ENCODE measurements around the gene TMEM221. TPM values are rescaled to one million over a fixed set of nuclear protein-coding genes. Genes with fewer than 3 reads are reported as not detected.

Gene TMEM221
- polyA plus RNA-seq, 2 donors: 0.13 to 0.20 TPM

DNA sequence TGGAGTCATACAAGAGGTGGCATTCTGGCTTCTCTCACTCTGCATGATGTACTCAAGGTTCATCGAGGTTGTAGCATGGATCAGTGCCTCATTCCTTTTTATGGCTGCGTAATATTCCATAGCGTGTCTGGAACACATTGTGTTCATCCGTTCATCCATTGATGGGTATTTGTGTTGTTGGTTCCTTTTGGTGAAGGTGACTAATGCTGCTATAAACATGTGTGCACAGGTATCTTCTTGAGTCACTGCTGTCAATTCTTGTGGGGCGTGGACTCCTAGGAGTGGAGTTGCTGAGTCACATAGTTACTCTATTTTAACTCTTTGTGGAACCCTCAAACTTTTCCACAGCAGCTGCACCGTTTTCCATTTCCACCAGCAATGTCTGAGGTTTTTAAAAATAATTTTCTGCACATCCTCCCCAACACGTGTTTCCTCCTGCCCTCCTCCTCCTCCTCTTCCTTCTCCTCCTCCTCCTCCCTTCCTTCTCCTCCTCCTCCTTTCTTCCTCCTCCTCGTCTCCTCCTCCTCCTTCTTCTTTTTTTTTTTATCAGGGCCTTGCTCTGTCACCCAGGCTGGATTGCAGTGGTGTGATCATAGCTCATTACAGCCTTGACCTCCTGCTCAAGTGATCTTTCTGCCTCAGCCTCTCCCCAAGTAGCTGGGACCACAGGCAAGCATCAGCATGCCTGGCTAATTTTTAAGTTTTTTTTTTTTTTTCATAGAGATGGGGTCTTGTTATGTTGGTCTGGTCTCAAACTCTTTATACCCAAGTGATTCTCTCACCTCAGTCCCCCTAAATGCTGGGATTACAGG lies 2.0 kb upstream of the TMEM221 start:
- Histone ChIP-seq H3K4me3 (ENCODE audit: low read depth in 1 of 2, low read length in 2 of 2) (no peak overlapping the region), H3K9me3 (ENCODE audit: control insufficient read depth in 2 of 2, insufficient read depth in 1 of 2, low read depth in 1 of 2, low read length in 1 of 2) (peaks cover 0 to 3% of the 10 kb centered on the region in 2 donors), H3K36me3 (ENCODE audit: control insufficient read depth in 2 of 2, insufficient read depth in 2 of 2, low read length in 1 of 2) (no peaks in the 10 kb centered on the region), H3K27me3 (ENCODE audit: control insufficient read depth in 1 of 2, insufficient read depth in 2 of 2, low read length in 2 of 2) (peaks cover 0 to 8% of the 10 kb centered on the region in 2 donors), H3K4me1 (ENCODE audit: control insufficient read depth in 2 of 2, insufficient read depth in 2 of 2, low read length in 1 of 2) (peaks cover 2 to 3% of the 10 kb centered on the region in 2 donors), H3K27ac (ENCODE audit: low read depth in 2 of 2, low read length in 1 of 2) (peak overlapping the region; percentile 78 to 87)
- WGBS, 2 donors: 31 to 52% methylated on average over 8 of the region's 8 CpGs

DNA sequence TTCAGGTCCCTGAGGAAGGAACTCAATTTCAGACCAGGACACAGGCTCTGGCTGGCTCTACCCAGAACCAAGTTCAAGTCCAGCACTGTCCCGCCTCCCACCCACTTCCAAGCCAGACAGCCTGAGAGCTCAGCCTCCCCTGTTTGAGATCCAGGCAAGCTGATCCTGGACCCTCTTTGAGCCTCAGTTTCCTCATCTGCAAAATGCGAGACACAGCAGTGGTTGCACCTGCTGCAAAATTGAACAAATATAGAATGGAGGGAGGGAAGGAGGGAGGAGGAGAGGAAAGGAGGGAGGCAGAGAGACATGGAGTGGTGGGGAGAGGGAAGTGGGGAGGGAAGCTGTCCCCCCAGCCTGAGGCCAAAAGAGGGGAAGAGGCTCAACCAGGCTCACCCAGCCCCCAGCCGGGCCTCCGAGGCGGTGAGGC lies 751 bp downstream of the TMEM221 start:
- H3K27ac ChIP-seq (ENCODE audit: low read depth in 2 of 2, low read length in 1 of 2): no peak overlapping the region
- H3K27me3 ChIP-seq (ENCODE audit: control insufficient read depth in 1 of 2, insufficient read depth in 2 of 2, low read length in 2 of 2): no peaks in the 10 kb centered on the region
- no peaks in the 10 kb centered on the region for H3K9me3 ChIP-seq (ENCODE audit: control insufficient read depth in 2 of 2, insufficient read depth in 1 of 2, low read depth in 1 of 2, low read length in 1 of 2)
- H3K36me3 ChIP-seq (ENCODE audit: control insufficient read depth in 2 of 2, insufficient read depth in 2 of 2, low read length in 1 of 2): no peaks in the 10 kb centered on the region
- peak overlapping the region; percentile 26 to 27 for H3K4me3 ChIP-seq (ENCODE audit: low read depth in 1 of 2, low read length in 2 of 2)
- peaks cover 0 to 3% of the 10 kb centered on the region in 2 donors for H3K4me1 ChIP-seq (ENCODE audit: control insufficient read depth in 2 of 2, insufficient read depth in 2 of 2, low read length in 1 of 2)
- 31 to 35% methylated on average over 5 of the region's 5 CpGs for WGBS, 2 donors

DNA sequence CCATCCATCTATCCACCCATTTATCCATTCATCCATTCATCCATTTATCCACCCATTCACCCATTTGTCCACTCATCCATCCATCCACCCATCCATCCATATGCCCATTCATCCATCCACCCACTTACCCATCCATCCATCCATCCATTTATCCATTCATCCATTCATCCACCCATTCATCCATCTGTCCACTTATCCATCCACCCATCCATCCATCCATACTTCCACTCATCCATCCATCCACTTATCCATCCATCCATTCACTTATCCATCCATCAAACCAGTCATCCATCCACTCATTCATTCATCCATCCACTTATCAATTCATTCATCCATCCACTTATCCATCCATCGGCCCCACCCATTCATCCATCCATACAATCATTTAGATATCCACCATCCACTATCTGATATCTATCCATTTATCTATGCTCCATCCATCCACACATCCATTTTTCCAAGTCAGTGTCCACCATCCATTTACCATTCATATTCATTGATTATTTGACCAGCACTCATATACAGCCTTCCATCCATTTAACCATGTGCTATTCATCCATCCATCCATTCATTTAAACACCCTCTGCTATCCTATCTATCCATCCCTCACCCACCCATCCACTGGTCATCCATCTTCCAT lies 2.8 kb downstream of the TMEM221 start:
- WGBS, 2 donors: 99 to 100% methylated on average over 1 of the region's 1 CpG
- H3K4me3 ChIP-seq (ENCODE audit: low read depth in 1 of 2, low read length in 2 of 2): no peak overlapping the region
- H3K4me1 ChIP-seq (ENCODE audit: control insufficient read depth in 2 of 2, insufficient read depth in 2 of 2, low read length in 1 of 2): peaks cover 0 to 3% of the 10 kb centered on the region in 2 donors
- no peaks in the 10 kb centered on the region for H3K27me3 ChIP-seq (ENCODE audit: control insufficient read depth in 1 of 2, insufficient read depth in 2 of 2, low read length in 2 of 2)
- H3K9me3 ChIP-seq (ENCODE audit: control insufficient read depth in 2 of 2, insufficient read depth in 1 of 2, low read depth in 1 of 2, low read length in 1 of 2): no peaks in the 10 kb centered on the region
- H3K36me3 ChIP-seq (ENCODE audit: control insufficient read depth in 2 of 2, insufficient read depth in 2 of 2, low read length in 1 of 2): no peaks in the 10 kb centered on the region
- no peak overlapping the region for H3K27ac ChIP-seq (ENCODE audit: low read depth in 2 of 2, low read length in 1 of 2)

- Histone ChIP-seq H3K27me3 (ENCODE audit: control insufficient read depth in 1 of 2, insufficient read depth in 2 of 2, low read length in 2 of 2) (no peaks in the 10 kb centered on the region), H3K4me3 (ENCODE audit: low read depth in 1 of 2, low read length in 2 of 2) (no peak overlapping the region), H3K36me3 (ENCODE audit: control insufficient read depth in 2 of 2, insufficient read depth in 2 of 2, low read length in 1 of 2) (no peaks in the 10 kb centered on the region), H3K9me3 (ENCODE audit: control insufficient read depth in 2 of 2, insufficient read depth in 1 of 2, low read depth in 1 of 2, low read length in 1 of 2) (peaks cover 0 to under 1% of the 10 kb centered on the region in 2 donors), H3K4me1 (ENCODE audit: control insufficient read depth in 2 of 2, insufficient read depth in 2 of 2, low read length in 1 of 2) (no peaks in the 10 kb centered on the region), H3K27ac (ENCODE audit: low read depth in 2 of 2, low read length in 1 of 2) (peak overlapping the region in 1 of 2 donors; percentile 18)
- WGBS, 2 donors: 44 to 53% methylated on average over 8 of the region's 8 CpGs
Observed at GRCh38 chr19:17441241-17442021, 7.0 kb downstream of the TMEM221 start.

DNA sequence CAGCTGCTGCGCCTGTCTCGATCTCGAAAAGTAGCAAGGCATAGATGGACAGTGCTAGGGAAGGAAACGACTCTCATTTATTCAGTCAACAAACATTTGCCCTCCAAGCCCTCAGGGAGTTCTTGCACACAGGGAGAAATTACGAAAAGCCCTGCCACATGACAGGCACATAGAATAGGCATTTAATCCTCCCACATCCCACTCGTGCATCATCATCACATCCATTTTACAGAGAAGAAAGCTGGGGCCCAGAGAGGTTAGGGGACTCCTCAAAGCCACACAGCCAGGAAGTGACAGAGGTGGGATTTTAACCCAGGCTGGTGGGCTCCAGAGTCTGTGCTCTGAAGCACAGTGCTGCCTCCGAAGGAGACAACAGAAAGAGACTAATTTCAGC lies 11.6 kb downstream of the TMEM221 start:
- H3K27ac ChIP-seq (ENCODE audit: low read depth in 2 of 2, low read length in 1 of 2): no peak overlapping the region
- H3K9me3 ChIP-seq (ENCODE audit: control insufficient read depth in 2 of 2, insufficient read depth in 1 of 2, low read depth in 1 of 2, low read length in 1 of 2): peaks cover 0 to 6% of the 10 kb centered on the region in 2 donors
- WGBS, 2 donors: 73 to 77% methylated on average over 7 of the region's 7 CpGs
- H3K4me1 ChIP-seq (ENCODE audit: control insufficient read depth in 2 of 2, insufficient read depth in 2 of 2, low read length in 1 of 2): no peaks in the 10 kb centered on the region
- no peaks in the 10 kb centered on the region for H3K27me3 ChIP-seq (ENCODE audit: control insufficient read depth in 1 of 2, insufficient read depth in 2 of 2, low read length in 2 of 2)
- H3K4me3 ChIP-seq (ENCODE audit: low read depth in 1 of 2, low read length in 2 of 2): no peak overlapping the region
- H3K36me3 ChIP-seq (ENCODE audit: control insufficient read depth in 2 of 2, insufficient read depth in 2 of 2, low read length in 1 of 2): no peaks in the 10 kb centered on the region

DNA sequence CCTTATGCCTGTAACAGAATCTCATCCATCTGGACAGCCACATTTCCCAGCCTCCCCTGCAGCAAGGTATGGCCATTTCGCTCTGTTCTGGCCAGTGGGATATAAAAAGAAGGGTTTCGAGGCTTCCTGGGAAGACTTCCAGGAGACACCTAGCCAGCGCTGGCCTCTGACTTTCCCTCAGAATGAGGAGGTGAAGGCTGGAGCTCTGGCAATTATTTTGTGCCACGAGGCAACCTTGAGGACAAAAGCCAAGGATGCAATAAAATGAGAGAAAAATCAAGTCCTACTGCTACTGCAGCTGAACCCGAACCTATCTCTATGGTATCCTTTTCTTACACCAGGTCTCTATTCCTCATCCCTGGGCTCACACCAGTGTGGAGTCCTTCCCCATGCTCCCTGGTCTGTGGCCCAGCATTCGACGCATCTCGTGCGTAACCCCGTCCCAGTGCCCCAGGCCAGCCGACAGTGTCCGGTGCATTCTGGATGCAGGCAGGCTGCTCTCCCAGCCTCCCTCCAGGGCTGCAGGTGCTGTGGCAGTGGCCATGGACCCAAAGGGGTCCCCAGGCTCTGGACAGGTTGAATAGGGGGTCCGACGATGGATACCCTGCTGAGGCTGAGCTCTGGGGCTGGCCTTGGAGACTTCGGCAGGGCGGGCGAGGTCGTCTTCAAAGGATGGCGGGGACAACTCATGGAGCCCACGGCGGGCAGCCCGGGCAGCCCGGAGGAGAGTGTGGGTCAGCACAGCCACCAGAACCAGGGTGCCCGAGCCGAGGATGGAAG lies 12.2 kb downstream of the TMEM221 start:
- no peak overlapping the region for H3K27ac ChIP-seq (ENCODE audit: low read depth in 2 of 2, low read length in 1 of 2)
- WGBS, 2 donors: 96 to 97% methylated on average over 25 of the region's 25 CpGs
- no peaks in the 10 kb centered on the region for H3K27me3 ChIP-seq (ENCODE audit: control insufficient read depth in 1 of 2, insufficient read depth in 2 of 2, low read length in 2 of 2)
- H3K4me1 ChIP-seq (ENCODE audit: control insufficient read depth in 2 of 2, insufficient read depth in 2 of 2, low read length in 1 of 2): no peaks in the 10 kb centered on the region
- H3K9me3 ChIP-seq (ENCODE audit: control insufficient read depth in 2 of 2, insufficient read depth in 1 of 2, low read depth in 1 of 2, low read length in 1 of 2): peaks cover 0 to 6% of the 10 kb centered on the region in 2 donors
- H3K4me3 ChIP-seq (ENCODE audit: low read depth in 1 of 2, low read length in 2 of 2): no peak overlapping the region
- no peaks in the 10 kb centered on the region for H3K36me3 ChIP-seq (ENCODE audit: control insufficient read depth in 2 of 2, insufficient read depth in 2 of 2, low read length in 1 of 2)

- WGBS, 2 donors: 84 to 87% methylated on average over 7 of the region's 7 CpGs
- no peaks in the 10 kb centered on the region for H3K36me3 ChIP-seq (ENCODE audit: control insufficient read depth in 2 of 2, insufficient read depth in 2 of 2, low read length in 1 of 2)
- peaks cover 0 to 6% of the 10 kb centered on the region in 2 donors for H3K9me3 ChIP-seq (ENCODE audit: control insufficient read depth in 2 of 2, insufficient read depth in 1 of 2, low read depth in 1 of 2, low read length in 1 of 2)
- no peaks in the 10 kb centered on the region for H3K27me3 ChIP-seq (ENCODE audit: control insufficient read depth in 1 of 2, insufficient read depth in 2 of 2, low read length in 2 of 2)
- no peak overlapping the region for H3K4me3 ChIP-seq (ENCODE audit: low read depth in 1 of 2, low read length in 2 of 2)
- H3K27ac ChIP-seq (ENCODE audit: low read depth in 2 of 2, low read length in 1 of 2): no peak overlapping the region
- H3K4me1 ChIP-seq (ENCODE audit: control insufficient read depth in 2 of 2, insufficient read depth in 2 of 2, low read length in 1 of 2): no peaks in the 10 kb centered on the region
Observed at GRCh38 chr19:17435218-17435617, 13.2 kb downstream of the TMEM221 start.

DNA sequence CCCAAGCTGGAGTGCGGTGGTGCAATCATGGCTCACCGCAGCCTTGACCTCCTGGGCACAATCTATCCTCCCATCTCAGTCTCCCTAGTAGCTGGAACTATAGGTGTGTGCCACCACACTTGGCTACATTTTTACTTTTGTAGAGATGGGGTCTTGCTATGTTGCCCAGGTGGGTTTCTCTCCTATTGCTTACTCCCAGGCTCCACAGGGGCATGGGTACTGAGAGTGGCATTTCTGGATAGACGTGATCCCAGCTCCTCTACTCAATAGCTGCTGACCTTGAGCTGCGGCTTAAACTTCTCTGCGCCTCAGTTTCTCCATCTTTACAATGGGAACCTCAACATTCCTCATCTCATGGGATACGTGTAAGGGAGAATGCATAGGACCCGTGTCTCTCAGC lies 17.1 kb downstream of the TMEM221 start:
- Histone ChIP-seq H3K4me1 (ENCODE audit: control insufficient read depth in 2 of 2, insufficient read depth in 2 of 2, low read length in 1 of 2) (no peaks in the 10 kb centered on the region), H3K27ac (ENCODE audit: low read depth in 2 of 2, low read length in 1 of 2) (no peak overlapping the region), H3K36me3 (ENCODE audit: control insufficient read depth in 2 of 2, insufficient read depth in 2 of 2, low read length in 1 of 2) (no peaks in the 10 kb centered on the region), H3K27me3 (ENCODE audit: control insufficient read depth in 1 of 2, insufficient read depth in 2 of 2, low read length in 2 of 2) (no peaks in the 10 kb centered on the region), H3K9me3 (ENCODE audit: control insufficient read depth in 2 of 2, insufficient read depth in 1 of 2, low read depth in 1 of 2, low read length in 1 of 2) (peaks cover 0 to 5% of the 10 kb centered on the region in 2 donors), H3K4me3 (ENCODE audit: low read depth in 1 of 2, low read length in 2 of 2) (no peak overlapping the region)
- 89 to 91% methylated on average over 7 of the region's 7 CpGs for WGBS, 2 donors

DNA sequence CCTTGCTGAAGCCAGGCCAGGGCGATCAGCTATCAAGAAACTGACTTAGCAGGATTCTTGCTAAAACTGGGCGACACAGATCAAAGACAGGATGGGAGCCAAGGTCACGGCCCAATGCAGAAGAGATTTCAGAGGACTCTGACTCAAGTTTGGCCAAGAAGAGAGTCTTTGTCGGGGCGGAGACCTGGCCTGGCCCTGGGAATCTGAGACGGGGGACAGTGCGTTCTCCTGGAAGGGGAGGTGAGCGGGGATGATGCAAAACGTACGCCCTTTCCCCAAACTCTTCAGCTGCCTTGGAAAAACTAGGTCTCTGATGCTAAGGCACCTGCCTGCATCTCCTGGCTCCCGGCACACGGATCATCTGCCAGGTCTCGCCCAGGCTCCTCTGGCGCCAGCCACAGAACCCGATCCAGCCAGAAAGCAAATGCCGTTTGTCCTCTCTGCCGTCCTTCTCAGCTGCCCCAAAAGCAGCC lies 18.8 kb downstream of the TMEM221 start:
- 34 to 39% methylated on average over 17 of the region's 17 CpGs for WGBS, 2 donors
- Histone ChIP-seq H3K36me3 (ENCODE audit: control insufficient read depth in 2 of 2, insufficient read depth in 2 of 2, low read length in 1 of 2) (no peaks in the 10 kb centered on the region), H3K4me3 (ENCODE audit: low read depth in 1 of 2, low read length in 2 of 2) (no peak overlapping the region), H3K9me3 (ENCODE audit: control insufficient read depth in 2 of 2, insufficient read depth in 1 of 2, low read depth in 1 of 2, low read length in 1 of 2) (no peaks in the 10 kb centered on the region), H3K27me3 (ENCODE audit: control insufficient read depth in 1 of 2, insufficient read depth in 2 of 2, low read length in 2 of 2) (no peaks in the 10 kb centered on the region), H3K27ac (ENCODE audit: low read depth in 2 of 2, low read length in 1 of 2) (peak overlapping the region in 1 of 2 donors; percentile 28), H3K4me1 (ENCODE audit: control insufficient read depth in 2 of 2, insufficient read depth in 2 of 2, low read length in 1 of 2) (no peaks in the 10 kb centered on the region)
